ENCODE results near the gene C3orf20.
A peak's percentile ranks its signal among the peaks of the same experiment; 100 is the strongest.
"Not testable (repeated sequence)": the region's sequence is repeated elsewhere in the genome, so short reads cannot be mapped to it uniquely, and the experiment has no call there.

The C3orf20 gene

DNA sequence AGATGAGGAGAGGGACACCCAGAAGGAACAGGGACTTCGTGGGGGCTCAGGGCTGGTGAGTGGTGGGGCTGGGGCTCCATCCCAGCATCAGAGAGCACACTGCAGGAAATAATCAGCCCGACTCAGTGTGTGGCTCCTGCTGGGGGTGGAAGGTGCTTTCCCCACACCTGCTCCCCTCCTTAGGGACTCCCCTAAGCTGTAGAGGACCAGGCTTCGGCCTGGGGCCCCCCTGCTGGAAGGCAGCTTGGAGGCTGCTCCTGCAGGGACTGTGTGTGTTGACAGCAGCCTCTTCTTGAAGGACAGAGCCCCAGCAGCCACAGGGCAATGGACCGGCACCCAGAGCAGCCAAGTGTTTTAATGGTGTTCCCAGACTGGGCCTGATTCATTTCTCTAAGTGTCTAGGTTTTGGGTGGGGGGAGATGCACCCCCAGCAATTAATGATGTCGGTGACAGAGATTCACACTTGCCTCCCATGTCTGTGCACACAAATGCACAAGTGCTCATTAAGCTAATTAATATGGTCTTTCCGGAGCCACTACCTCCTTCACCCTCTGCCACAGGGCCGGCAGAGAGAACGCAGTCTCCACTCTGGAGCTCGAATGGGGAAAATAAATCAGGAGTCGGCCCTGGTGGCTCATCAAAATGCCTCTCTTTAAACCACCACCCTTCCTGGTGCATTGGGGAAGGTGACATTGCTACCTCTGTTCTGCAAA is 126.9 kb downstream of the C3orf20 start:
- no peak for DNase-seq

DNA sequence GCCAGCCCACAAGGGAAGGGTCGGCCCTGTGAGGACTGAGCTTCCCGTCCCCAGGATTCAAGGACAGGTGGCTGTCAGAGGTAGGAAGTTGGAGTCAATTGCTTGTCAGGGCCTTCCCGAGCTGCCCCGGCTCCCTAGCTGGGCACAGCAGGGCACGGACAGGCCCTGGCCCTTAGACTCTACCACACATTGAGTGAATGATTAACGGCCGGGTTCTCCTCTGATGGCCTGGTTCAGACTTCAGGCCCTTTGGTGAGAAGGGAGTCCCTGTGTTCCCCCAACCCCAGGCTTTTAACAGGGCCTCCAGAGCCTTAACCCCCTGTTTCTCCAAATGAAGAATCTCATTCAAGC is 127.4 kb downstream of the C3orf20 start:
- DNase-seq, result no peak

DNA sequence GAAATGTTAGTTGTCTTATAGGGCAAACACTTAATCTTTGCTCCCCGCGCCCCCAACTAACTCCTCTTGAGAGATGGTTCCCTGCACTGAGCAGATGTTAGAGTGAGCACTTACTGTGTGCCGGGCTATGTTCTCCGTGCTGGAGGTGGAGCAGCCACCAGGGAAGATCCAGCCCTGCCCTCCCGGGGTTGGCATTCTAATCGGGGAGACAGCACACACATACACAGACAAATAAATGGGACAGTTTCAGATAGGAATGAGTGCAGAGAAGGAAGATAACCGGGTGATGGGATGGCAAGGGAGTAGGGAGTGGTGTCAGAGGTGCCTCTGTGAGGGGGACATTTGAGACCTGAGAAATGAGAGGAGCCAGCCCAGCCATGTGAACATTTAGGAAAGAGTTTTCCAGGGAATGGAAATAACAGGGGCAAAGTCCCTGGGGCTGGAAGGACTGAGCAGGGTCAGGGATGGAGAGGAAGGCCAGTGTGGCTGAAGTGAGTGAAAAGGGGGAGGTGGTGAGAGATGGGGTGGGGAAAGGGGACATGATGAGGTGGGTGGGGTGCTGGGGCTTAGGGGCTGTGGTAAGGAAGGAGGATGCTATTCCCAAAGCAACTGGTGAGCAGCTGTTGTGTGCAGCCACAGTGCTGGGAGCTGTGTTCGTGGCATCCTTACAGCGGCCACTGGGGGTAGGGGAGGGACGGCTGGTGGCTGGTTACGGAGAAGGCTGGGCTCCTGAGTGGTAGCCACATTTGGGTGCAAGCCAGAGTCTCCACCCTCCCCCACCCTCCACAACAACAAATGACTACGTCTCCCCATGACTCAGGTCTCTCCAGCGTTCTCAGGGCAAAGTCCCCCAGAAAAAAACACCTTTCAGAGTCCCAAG is 128.4 kb downstream of the C3orf20 start:
- DNase-seq, result no peak

DNA sequence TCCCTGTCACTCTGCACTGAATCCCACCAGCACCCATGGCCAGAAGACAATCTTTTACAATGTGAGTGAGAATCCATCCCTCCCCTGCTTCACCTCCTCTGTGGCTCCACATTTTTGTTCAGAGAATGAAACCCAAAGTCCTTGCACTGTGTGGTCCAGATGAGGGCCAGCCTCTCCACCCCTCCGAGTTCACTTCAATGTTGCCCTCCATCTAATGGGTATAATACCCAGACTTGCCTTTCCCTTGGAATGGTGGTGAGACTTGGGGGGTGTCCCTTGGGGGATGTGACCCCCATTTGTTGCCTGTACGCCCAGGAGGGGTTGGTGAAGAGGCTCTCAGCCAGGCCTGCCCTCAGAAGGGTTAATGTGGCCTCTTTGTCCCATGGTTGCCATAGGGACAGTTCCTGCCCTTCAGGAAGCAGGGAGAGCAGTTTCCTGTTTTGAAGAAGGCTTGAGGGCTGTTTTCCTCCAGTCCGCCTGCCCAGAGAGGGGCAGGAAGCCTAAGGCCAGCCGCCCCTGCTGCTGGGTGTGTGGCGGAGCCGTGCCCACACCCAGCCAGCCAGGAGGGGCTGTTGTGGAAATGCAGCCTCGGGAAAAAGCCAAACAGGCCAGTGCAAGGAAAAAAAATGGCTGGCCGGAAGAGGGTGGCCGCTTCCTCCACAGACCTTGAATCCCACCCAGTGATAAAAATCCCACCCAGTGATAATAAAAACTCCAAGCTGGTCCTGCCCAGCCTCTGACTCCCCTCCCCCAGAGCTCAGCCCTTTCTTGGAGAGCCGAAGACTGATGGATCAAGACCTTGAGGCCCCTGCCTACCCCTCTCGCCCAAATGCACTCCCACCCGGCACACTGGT is 129.3 kb downstream of the C3orf20 start:
- DNase-seq, result no peak

DNA sequence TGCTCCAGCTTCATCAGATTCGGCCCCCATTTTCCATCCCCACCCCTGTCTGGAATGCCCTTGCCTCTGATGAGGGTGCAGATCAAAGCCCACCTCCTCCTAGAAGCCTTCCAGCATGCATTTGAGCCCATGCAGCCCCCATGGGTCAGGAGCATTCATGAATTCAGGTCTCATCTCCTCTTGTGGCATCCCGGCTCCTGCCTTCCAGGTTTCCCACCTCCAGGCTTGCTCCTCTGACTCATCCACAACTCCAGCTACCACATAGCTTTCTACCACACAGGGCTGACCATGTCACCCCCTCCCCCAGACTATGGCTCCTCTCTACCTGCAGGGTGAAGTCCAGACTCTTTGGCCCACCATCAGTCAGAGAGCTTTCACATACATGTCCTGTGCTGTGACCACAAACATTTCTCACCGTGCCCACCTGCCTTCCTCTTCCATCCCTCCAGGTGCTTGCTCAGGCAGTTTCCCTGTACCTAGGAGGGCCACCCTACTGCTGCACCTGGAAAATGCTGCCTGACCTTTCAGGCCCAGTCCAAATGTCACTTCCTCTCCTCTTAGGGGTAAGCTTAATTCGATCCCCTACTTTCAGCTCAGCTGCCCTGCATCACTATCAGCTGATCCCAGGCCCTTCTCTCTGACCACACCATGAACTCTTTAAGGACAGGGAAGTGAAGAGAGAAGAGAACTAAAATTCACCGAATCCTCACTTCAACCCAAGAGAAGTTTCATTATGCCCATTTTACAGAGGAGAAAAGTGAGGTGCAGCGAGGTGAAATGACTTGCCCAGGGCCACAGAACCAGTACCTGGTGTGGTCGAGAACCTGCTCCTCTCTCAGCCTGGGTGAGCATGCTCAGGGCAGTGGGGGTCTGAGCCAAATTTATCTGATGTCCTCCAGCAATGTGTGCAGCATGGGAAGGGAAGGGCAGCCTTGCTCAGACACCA is 130.2 kb downstream of the C3orf20 start:
- no peak for DNase-seq

DNA sequence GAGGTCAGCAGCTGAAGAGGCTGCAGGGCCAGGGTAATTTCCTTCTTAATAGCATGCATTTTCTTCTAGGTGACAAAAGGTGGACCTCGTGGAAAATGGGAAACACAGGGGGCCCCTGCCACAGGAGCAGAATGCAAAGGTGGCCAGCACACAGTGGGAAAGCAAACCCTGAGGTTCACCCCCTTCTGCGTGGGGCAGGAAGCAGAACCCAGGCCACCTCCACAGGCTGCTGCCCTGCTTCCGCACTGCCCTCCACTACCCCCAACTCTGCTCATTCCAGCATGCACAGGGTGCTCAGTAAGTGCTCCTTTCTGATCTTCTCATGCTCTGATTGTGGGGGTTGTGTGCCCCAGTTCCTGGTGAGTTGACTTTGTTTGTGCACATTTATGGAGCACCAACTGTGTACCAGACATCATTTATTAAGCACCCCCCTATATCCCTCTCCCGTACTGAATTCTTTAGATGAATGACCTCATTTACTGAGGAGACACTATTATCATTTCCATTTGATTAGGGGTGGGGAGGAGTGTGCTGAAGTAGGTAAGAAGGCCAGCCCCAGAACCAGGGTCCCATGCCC is 131.1 kb downstream of the C3orf20 start:
- DNase-seq, result no peak

DNA sequence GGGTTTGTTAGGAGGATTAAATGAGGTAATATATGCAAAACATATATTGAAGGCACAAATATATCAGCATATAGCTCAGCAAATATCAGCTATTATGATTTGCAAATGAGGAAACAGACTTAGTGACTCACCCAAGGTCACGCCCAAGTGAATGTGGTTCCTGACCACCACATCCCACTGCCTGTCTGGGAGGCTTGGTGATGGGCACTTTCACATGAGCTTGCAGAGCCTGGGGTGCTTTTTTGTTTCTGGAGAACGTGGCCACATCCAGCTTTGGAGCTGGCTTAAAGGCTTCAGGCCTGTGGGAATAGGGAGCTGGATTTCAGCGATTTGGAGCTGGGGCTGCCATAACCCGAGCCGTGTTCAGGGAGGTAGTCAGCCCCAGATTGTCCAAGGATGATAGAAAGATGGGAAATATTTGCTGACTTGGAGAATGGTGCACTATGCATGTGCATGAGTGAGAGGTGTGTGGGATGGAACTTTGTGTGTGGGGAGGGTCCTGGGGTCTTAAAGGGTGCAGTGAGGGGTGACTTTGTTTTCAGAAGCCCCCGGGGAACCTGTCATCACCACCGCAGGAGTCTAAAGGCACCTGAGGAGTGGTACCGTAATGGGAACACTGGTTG is 131.8 kb downstream of the C3orf20 start:
- no peak for DNase-seq

DNA sequence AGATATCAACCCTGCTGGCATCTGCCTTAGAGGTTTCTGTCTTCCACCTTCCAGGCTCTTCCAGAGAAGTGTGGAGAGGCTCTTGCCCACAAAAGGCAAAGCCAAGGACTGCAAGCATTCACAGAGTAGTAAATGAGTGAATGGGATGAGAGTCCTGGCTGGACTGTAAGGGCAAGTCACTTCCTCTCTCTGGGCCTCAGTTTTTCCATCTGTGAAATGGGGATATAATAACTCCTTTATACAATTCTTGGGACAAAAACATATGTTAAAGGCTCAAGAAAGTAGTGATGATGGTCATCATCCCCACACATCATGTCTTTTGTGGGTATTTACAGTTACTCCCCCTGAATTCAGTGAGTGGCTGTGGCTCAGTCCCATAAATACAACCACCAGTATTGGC is 133.1 kb downstream of the C3orf20 start:
- no peak for DNase-seq

DNA sequence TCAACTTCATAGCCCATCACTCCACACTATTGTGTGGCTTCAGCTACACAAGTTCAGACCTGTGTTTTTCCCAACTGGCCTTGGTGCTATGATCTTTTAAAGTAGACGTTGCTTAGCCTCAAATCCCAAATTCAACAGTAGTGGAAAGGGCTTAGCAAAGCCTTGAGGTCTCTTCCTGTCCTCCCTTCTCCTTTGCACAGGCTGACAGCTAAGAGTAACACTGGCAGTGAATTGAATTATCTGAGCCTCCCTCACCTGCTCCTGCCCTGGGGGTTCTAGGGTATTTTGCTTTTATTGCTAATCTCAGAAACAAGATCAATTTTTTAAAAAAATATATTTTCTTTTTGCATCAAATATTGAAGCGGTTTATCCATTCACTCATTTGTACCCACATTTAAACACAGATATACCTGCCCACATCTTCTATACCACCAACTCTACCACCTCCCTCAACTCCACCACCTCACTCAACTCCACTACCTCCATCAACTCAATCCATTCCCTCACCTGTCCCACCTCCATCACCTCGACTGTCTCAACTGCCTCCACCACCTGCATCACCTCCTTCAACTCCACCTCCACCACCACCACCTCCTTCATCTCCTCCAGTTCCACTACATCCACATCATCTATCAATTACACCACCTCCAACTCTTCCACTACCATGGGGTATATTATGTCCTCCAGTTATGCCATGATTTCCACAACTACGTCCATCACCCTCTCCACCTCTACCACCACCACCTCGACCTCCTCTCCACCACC is 133.7 kb downstream of the C3orf20 start:
- no peak for DNase-seq

DNA sequence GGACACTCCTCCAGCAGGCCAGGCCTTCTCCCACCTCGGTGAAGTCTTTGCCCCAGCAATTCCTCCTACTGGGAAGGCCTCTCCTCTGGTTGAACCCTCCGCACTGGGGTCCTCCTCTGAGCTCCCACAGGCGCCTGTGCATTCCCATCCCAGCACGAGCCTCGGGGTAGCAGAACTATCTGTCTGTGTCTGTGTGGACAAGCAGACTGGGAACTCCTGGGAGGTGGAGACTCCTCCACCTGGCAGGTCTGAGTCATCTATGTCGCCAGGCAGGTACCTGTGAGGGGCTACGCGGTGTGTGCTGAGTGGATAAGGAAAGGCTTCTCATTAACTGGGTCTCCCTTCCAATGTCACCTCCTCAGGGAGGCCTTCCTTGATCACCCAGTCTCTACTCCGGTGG is 134.7 kb downstream of the C3orf20 start:
- DNase-seq, result not testable (repeated sequence)

DNA sequence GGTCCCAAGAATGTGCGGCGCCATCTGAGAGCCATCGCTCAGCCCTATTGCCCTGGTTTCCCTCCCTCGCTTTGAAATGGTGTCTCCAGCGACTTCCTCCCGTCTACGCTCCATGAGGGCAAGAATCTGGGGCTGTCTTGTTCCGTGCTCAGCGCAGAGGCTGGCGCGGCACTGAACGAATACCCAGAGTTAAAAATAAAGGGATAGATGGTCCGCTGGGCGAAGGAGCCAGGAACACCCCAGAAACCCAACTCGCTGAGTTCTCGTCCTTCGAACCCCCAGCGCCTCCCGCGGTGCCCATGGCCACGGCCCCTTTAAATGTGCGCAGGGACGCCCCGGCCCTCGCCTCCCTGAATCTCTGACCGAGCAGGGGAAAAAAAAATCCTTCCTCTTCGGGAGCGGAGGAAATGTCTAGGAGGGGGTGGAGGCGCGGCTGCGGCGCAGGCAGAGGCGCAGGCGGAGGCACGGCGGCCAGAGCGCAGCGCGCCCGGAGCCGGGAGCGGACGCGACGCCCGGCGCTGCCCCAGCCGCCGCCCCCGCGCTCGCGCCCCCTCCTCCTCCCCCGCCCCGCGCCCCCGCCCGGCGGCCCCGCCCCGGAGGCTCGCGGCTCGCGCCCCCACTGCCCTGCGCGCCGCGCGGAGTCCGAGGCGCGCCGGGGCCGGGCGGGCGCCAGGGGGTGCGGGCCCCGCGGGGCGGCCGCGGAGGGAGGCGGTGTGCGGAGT is 135.3 kb downstream of the C3orf20 start:
- DNase-seq, result peak; percentile 60

DNA sequence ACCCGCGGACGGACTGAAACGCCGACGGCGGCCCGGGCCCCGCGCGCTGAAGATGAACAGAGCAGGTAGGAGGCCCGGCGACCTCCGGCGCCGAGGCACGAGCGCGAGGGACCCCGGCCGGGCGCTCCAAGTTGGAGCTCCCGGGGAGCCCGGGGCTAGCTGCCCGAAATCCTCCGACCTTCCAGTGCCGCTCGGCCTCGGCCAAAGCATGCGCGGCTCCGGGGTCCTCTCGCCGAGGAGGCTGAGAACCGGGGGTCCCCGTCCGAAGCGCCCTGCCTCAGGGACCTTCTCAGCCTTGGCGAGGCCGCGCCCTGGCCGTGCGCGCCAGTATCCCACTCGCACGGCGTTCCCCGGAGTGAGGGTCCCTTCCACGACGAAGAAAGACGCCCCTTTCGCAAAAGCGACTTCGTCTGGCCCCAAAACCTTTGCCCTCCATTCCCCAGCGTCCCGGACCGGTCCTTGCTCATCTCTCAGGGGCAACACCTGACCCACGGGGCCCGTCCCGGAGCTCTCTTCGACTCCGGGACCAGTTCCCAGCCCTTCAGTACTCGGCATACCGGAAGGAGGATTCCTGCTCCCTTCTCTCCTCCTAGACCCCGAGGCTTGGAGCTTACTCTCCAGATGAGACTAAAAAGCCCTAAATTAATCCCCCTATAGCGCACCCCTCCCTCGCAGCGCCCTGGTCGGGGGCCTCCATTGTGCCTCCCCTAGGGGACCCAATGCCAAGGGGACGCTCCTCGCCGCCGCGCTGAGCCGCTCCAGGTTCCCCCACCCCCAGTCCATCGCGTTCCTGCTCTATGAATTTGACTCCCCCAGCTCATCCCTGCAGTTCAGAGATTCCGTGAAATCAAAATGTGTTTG is 136.1 kb downstream of the C3orf20 start:
- peak; percentile 33 for DNase-seq

DNA sequence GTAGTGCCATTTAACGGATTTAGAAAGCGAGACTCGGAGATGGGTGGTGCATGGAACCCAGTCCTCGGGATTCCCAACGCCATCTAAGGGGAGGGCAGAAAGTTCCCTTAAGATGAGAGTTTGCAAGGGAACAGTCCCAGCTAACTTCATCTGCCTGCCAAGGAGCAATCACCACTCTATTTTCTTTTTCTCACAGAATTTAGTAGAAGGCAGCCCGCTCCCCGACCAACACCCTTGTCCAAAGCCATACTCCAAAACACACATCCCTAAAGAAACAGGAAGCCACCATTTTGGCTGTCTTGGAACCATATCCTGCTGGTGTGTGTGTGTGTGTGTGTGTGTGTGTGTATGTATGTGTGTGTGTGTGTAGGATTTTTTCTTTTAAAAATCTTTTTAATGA is 136.7 kb downstream of the C3orf20 start:
- peak; percentile 46 for DNase-seq

DNA sequence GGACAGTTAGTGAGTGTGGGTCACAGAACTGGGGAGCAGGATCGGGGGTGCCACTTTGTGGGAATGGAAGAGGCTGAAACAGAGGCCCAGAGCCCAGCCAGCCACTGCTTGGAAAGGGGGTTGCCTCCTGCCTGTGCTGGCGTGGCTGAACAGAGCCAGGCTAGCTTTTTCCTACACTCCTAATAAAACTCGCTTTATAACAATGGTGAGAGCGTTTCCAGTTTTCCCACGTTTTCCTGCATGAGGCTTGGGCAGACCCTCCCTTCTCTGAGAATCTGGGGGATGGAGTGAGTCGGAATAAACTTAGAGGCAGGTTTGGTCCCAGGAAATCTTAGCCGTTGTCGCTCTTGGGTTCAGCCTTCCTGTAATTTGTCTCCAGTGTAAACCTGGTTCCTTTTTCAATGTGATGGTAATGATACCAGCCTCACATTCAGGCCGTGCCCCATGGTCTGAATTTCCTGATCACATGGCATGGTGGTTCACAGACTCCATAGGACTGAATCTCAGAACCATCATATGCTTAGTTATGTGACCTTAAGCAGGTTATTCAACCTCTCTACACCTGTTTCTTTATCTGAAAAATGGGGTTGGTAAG is 137.4 kb downstream of the C3orf20 start:
- no peak for DNase-seq

DNA sequence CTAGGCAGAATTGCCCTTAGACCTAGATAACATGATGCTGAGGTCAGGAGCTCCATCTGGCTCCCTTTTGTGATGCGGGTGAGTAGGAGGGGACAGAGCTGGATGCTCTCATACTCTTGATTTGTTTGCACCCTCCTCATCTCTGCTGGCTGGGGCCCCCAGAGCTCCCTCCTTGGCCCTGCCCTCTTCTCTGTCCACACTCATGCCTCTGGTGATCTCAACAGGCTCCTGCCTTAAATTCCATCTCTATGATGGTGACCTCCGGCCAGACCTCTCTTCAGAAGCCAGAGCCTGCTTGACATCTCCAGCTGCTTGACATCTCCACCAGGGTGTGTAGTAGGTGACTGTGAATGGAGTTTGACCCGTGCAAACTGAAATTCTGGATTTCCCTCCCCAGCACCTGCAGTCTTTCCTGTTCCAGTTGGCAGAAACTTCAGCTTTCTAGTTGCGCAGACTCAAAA is 139.5 kb downstream of the C3orf20 start:
- no peak for DNase-seq

DNA sequence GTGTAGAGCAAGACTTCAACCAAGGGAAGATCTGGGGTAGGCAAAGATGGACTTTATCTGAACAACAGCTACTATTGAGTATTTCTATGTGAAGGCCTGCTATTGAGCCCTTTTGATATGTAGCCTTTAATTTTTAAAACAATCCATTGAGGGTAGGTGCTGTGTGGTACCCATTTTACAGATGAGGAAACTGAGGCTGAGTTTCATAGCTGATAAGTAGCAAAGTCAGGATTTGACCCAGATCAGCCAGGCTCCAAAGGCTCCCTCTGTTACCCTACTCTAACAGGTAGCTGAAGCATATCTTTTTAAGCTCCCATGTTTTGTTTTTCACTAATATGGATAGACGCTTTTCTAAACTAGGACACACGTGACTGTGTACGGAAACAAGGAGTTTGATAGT is 141.4 kb downstream of the C3orf20 start:
- no peak for DNase-seq

DNA sequence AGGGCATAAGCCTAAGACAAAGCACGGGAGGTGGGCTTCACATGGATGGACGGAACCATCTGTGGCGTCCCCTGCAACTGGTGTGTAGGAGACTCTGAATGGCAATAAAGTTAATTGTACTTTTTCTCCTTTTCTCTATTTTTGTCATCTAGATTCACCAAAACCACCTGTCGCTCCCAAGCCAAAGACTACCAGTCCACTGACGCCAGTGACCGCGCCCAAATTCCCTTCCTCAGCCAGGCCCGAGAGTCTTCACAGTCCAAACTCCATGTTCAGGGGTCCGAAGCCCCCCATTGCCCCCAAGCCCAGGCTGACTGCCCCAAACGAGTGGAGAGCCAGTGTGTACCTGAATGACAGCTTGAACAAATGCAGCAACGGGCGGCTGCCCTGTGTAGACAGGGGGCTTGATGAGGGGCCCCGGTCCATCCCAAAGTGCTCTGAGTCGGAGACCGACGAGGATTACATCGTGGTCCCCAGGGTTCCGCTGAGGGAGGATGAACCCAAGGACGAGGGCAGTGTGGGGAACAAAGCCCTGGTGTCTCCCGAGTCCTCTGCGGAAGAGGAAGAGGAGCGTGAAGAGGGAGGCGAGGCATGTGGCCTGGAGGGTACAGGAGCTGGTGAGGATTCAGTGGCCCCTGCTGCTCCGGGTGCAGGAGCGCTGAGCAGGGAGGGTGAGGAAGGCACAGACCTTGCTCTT is 144.0 kb downstream of the C3orf20 start, which contains the start of gene FGD5:
Gene FGD5 (plus strand): TSS at position 159 of the 697 bp plus-strand sequence. CDS start 110 bp downstream, at position 269.
- no peak for DNase-seq

DNA sequence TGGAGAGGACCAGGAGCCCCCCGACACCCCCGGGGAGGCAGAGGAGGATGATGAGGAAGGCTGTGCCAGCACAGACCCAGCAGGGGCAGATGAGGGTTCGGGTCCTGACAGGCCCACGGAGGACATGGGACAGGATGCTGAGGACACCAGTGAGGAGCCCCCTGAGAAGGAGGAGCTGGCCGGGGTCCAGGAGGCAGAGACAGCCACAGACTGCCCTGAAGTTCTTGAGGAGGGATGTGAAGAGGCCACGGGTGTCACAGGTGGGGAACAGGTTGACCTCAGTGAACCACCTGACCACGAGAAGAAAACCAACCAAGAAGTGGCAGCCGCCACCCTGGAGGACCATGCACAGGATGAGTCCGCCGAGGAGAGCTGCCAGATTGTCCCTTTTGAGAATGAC is 144.7 kb downstream of the C3orf20 start:
- DNase-seq, result no peak

Measured in femur (tissue), 1 donor.